IMR-90 (cell line): ENCODE data around the gene HDAC9. TPM values are rescaled to one million over a fixed set of nuclear protein-coding genes. Genes with fewer than 3 reads are reported as not detected.

Experiments
- ATAC-seq: fragments of 200-7000 bp; cut with Tn5 transposase; 2 replicates; pipeline ENCODE4 v1.9.1; 2020; ENCODE audit warnings: low read depth, mild to moderate bottlenecking, moderate library complexity
- BruUV-seq: library from RNA; stranded (reverse); fragments of 400-500 nt; replicated peaks from 2 replicates; lab custom pipeline; 2021; lab: Mats Ljungman, UMichigan
- CTCF ChIA-PET: fragments of 300-600 bp; formaldehyde crosslinking; extraction: SDS; loops from one replicate; lab custom pipeline; 2021; ENCODE audit warnings: antibody characterized with exemption; lab: Yijun Ruan, JAX
- POLR2A ChIA-PET: fragments of 300-600 bp; sonication (Branson Sonifier 250); formaldehyde crosslinking; loops from one replicate; lab custom pipeline; 2022; ENCODE audit warnings: antibody characterized with exemption; ENCODE audit not compliant: unreplicated experiment; lab: Charles Lee
- DNase-seq: peaks from one replicate; pipeline ENCODE4 v3.0.0; 2013
- H2AFZ ChIP-seq: replicated peaks from 2 replicates; pipeline ENCODE3; 2013; ENCODE audit warnings: low read length, mild to moderate bottlenecking; ENCODE audit not compliant: poor library complexity
- H2AK5ac ChIP-seq: 2 replicates; pipeline ENCODE4 v1.6.1; 2013; ENCODE audit warnings: low read depth, low read length, inconsistent platforms
- H2AK9ac ChIP-seq: replicated peaks from 2 replicates; pipeline ENCODE3; 2013; ENCODE audit warnings: mild to moderate bottlenecking, low read depth, low read length, moderate library complexity; ENCODE audit not compliant: poor library complexity
- H2BK120ac ChIP-seq: 2 replicates; pipeline ENCODE4 v1.6.1; 2013; ENCODE audit warnings: low read depth, low read length, inconsistent platforms
- H2BK15ac ChIP-seq: 3 replicates; pipeline ENCODE4 v1.6.1; 2013; ENCODE audit warnings: low read depth, low read length, inconsistent platforms
- H2BK20ac ChIP-seq: 2 replicates; pipeline ENCODE4 v1.6.1; 2013; ENCODE audit warnings: low read depth, mild to moderate bottlenecking, inconsistent platforms, low read length, moderate library complexity
- H2BK5ac ChIP-seq: 2 replicates; pipeline ENCODE4 v1.6.1; 2013; ENCODE audit warnings: mild to moderate bottlenecking, low read depth, low read length, inconsistent platforms; ENCODE audit not compliant: poor library complexity, severe bottlenecking
- H3K14ac ChIP-seq: replicated peaks from 2 replicates; pipeline ENCODE4 v1.6.1; 2013; ENCODE audit warnings: low read depth, low read length, inconsistent platforms
- H3K18ac ChIP-seq: 2 replicates; pipeline ENCODE4 v1.6.1; 2013; ENCODE audit warnings: low read depth, low read length, control low read depth
- H3K23ac ChIP-seq: 2 replicates; pipeline ENCODE4 v1.6.1; 2013; ENCODE audit warnings: low read depth, low read length, inconsistent platforms
- H3K27ac ChIP-seq: 2 replicates; pipeline ENCODE4 v1.5.1; 2013; ENCODE audit warnings: mild to moderate bottlenecking, control low read depth, low read length; ENCODE audit not compliant: insufficient read depth
- H3K27me3 ChIP-seq: 2 replicates; pipeline ENCODE4 v1.6.1; 2013; ENCODE audit warnings: low read length; ENCODE audit not compliant: control insufficient read depth, insufficient read depth
- H3K36me3 ChIP-seq: 2 replicates; pipeline ENCODE4 v1.6.1; 2013; ENCODE audit warnings: low read length, mixed read lengths; ENCODE audit not compliant: control insufficient read depth, insufficient read depth
- H3K4ac ChIP-seq: 2 replicates; pipeline ENCODE4 v1.6.1; 2013; ENCODE audit warnings: low read depth, low read length, inconsistent platforms
- H3K4me1 ChIP-seq: 2 replicates; pipeline ENCODE4 v1.6.1; 2013; ENCODE audit warnings: low read length, mixed read lengths; ENCODE audit not compliant: control insufficient read depth, insufficient read depth
- H3K4me2 ChIP-seq: 2 replicates; pipeline ENCODE4 v1.6.1; 2013; ENCODE audit warnings: low read depth, mild to moderate bottlenecking, control low read depth, low read length, moderate library complexity
- H3K4me3 ChIP-seq: 2 replicates; pipeline ENCODE4 v1.5.1; 2013; ENCODE audit warnings: low read depth, mild to moderate bottlenecking, control low read depth, low read length, moderate library complexity; ENCODE audit not compliant: insufficient read depth
- H3K56ac ChIP-seq: 2 replicates; pipeline ENCODE4 v1.6.1; 2013; ENCODE audit warnings: low read length, inconsistent platforms; ENCODE audit not compliant: insufficient read depth; ENCODE audit errors: extremely low read depth
- H3K79me1 ChIP-seq, 2 experiments: 2 replicates each; pipeline ENCODE4 v1.6.1; 2013; ENCODE audit warnings: low read length in 2 of 2, inconsistent platforms in 1 of 2, low read depth in 1 of 2
- H3K9ac ChIP-seq: 2 replicates; pipeline ENCODE4 v1.6.1; 2013; ENCODE audit warnings: low read depth, low read length, control low read depth
- H3K9me1 ChIP-seq: 2 replicates; pipeline ENCODE4 v1.6.1; 2013; ENCODE audit warnings: low read length, inconsistent platforms; ENCODE audit not compliant: insufficient read depth
- H3K9me3 ChIP-seq: 2 replicates; pipeline ENCODE4 v1.6.1; 2013; ENCODE audit warnings: low read length; ENCODE audit not compliant: control insufficient read depth, insufficient read depth
- H4K20me1 ChIP-seq: 2 replicates; pipeline ENCODE4 v1.6.1; 2013; ENCODE audit warnings: low read length, inconsistent platforms; ENCODE audit not compliant: insufficient read depth
- H4K5ac ChIP-seq: 2 replicates; pipeline ENCODE4 v1.6.1; 2013; ENCODE audit warnings: mild to moderate bottlenecking, low read depth, low read length, control low read depth
- H4K8ac ChIP-seq, 2 experiments: 2 replicates each; pipeline ENCODE4 v1.6.1; 2013; ENCODE audit warnings: low read depth in 2 of 2, low read length in 2 of 2, control low read depth in 1 of 2, inconsistent platforms in 1 of 2
- H4K91ac ChIP-seq: 2 replicates; pipeline ENCODE4 v1.6.1; 2013; ENCODE audit warnings: low read depth, low read length, inconsistent platforms; ENCODE audit not compliant: insufficient read depth
- BHLHE40 ChIP-seq: fragments of 150-350 bp; IDR thresholded peaks from 2 replicates; pipeline ENCODE4 v1.6.1; 2016; ENCODE audit warnings: mild to moderate bottlenecking, low read depth, low read length
- CEBPB ChIP-seq: IDR thresholded peaks from 2 replicates; pipeline ENCODE4 v1.6.1; 2012; ENCODE audit warnings: low read depth, low read length, improper control_type of control experiment
- CHD1 ChIP-seq: IDR thresholded peaks from 2 replicates; pipeline ENCODE4 v1.6.1; 2012; ENCODE audit warnings: low read depth, low read length, improper control_type of control experiment
- FOS ChIP-seq: fragments of 150-350 bp; IDR thresholded peaks from 2 replicates; pipeline ENCODE4 v1.6.1; 2016; ENCODE audit warnings: low read depth, low read length
- MAFK ChIP-seq: IDR thresholded peaks from 2 replicates; pipeline ENCODE4 v1.6.1; 2012; ENCODE audit warnings: low read depth, low read length, improper control_type of control experiment
- MAZ ChIP-seq: IDR thresholded peaks from 2 replicates; pipeline ENCODE4 v1.6.1; 2012; ENCODE audit warnings: low read depth, mild to moderate bottlenecking, low read length, improper control_type of control experiment, moderate library complexity, borderline replicate concordance
- MXI1 ChIP-seq: IDR thresholded peaks from 2 replicates; pipeline ENCODE4 v1.6.1; 2012; ENCODE audit warnings: low read depth, mild to moderate bottlenecking, low read length, moderate library complexity, borderline replicate concordance
- NFE2L2 ChIP-seq: fragments of 150-350 bp; IDR thresholded peaks from 2 replicates; pipeline ENCODE4 v1.6.1; 2016; ENCODE audit warnings: low read depth, mild to moderate bottlenecking, low read length
- POLR2A ChIP-seq: IDR thresholded peaks from 2 replicates; pipeline ENCODE4 v1.6.1; 2012; ENCODE audit warnings: mild to moderate bottlenecking, low read depth, low read length
- RAD21 ChIP-seq: IDR thresholded peaks from 2 replicates; pipeline ENCODE4 v1.6.1; 2012; ENCODE audit warnings: low read length, improper control_type of control experiment
- RCOR1 ChIP-seq: IDR thresholded peaks from 2 replicates; pipeline ENCODE4 v1.6.1; 2012; ENCODE audit warnings: mild to moderate bottlenecking, low read length, improper control_type of control experiment; ENCODE audit not compliant: insufficient replicate concordance
- RFX5 ChIP-seq: IDR thresholded peaks from 2 replicates; pipeline ENCODE4 v1.8.0; 2012; ENCODE audit warnings: low read depth, mild to moderate bottlenecking, low read length, moderate library complexity
- SMC3 ChIP-seq: fragments of 150-350 bp; IDR thresholded peaks from 2 replicates; pipeline ENCODE4 v1.6.1; 2016; ENCODE audit warnings: low read depth, mild to moderate bottlenecking, antibody characterized with exemption, low read length, moderate library complexity
- dilution Hi-C: fragments of 300-500 bp; cut with HindIII; formaldehyde crosslinking; loops from one replicate; pipeline ENCODE4 v1.14.3; 2018; ENCODE audit warnings: low sequenced_read_pairs; ENCODE audit not compliant: unreplicated experiment
- in situ Hi-C: fragments of 300-500 bp; cut with MboI; formaldehyde crosslinking; loops from 3 replicates; pipeline ENCODE4 v1.14.3; 2019; ENCODE audit warnings: low sequenced_read_pairs, inconsistent platforms, mixed read lengths
- intact Hi-C: fragments of 100-400 bp; cut with micrococcal nuclease; formaldehyde crosslinking; loops from 2 replicates; pipeline ENCODE4 v1.10.0; 2022
- polyA plus RNA-seq, 3 experiments: library from polyadenylated mRNA; depleted of rRNA; stranded (reverse); fragments of >200 nt; gene quantifications; 2 replicates each; pipeline ENCODE4 v1.2.3, GENCODE V29; 2012; ENCODE audit warnings: low replicate concordance in 1 of 3
- total RNA-seq: library from RNA; depleted of rRNA; stranded (reverse); fragments of >200 nt; gene quantifications from 2 replicates; pipeline ENCODE4 v1.2.3, GENCODE V29; 2012
- TF ChIP-seq, protein P1 (sequence below): conservative IDR thresholded peaks from 2 replicates; pipeline ENCODE4 v1.5.1; 2012; ENCODE audit warnings: mild to moderate bottlenecking, low read depth, low read length, improper control_type of control experiment
- TF ChIP-seq, protein P2 (sequence below): fragments of 150-350 bp; IDR thresholded peaks from 2 replicates; pipeline ENCODE4 v1.6.1; 2017; ENCODE audit warnings: mild to moderate bottlenecking, antibody characterized with exemption, low read length, low read depth
- TF ChIP-seq, protein P3 (sequence below): fragments of 150-350 bp; IDR thresholded peaks from 2 replicates; pipeline ENCODE4 v1.6.1; 2016; ENCODE audit warnings: low read depth, mild to moderate bottlenecking, low read length, moderate library complexity, borderline replicate concordance

Gene HDAC9
- total and polyA plus RNA-seq, 2 of the 4 experiments (the other 2 are of a cell fraction): 4.3 to 24.7 TPM

DNA sequence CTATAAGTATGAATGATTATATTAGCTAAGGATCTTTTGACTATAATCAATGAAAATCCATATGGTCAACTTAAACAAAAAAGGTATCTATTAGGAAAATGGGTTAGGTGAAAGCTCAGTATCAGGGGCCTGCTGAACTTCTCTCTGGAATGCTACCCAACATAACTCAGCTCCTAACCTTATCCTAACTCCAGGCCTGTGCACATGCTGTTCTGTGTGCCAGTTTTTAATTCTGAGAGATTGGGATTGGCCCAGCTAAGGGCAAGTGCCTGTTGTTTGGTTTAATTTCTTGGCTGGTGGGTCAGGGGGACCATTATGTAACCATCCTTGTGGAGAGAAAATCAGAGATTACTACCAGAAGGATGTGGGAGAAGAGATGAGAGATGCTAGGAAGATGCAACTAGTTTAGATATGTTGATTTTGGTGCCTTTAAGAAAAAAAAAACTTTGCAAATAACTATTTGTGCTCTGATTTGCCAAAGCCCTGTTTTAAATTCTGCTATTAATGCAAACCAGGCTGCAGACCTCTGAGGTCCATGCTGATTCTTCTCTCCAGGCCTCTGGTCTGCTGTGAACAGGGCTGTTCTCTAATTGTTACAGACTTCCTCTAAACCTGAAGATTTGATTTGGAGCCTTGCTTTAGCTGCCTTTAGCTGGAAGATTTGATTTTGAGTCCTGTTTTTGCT, 23.9 kb upstream of the HDAC9 start:
- ChIA-PET CTCF (no interaction called here), POLR2A (no interaction called here)
- TF ChIP-seq, protein P1, sequence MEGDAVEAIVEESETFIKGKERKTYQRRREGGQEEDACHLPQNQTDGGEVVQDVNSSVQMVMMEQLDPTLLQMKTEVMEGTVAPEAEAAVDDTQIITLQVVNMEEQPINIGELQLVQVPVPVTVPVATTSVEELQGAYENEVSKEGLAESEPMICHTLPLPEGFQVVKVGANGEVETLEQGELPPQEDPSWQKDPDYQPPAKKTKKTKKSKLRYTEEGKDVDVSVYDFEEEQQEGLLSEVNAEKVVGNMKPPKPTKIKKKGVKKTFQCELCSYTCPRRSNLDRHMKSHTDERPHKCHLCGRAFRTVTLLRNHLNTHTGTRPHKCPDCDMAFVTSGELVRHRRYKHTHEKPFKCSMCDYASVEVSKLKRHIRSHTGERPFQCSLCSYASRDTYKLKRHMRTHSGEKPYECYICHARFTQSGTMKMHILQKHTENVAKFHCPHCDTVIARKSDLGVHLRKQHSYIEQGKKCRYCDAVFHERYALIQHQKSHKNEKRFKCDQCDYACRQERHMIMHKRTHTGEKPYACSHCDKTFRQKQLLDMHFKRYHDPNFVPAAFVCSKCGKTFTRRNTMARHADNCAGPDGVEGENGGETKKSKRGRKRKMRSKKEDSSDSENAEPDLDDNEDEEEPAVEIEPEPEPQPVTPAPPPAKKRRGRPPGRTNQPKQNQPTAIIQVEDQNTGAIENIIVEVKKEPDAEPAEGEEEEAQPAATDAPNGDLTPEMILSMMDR: no peak
- TF ChIP-seq MAZ: no peak
- no peak for TF ChIP-seq NFE2L2
- no peak for TF ChIP-seq RAD21
- TF ChIP-seq, protein P2, sequence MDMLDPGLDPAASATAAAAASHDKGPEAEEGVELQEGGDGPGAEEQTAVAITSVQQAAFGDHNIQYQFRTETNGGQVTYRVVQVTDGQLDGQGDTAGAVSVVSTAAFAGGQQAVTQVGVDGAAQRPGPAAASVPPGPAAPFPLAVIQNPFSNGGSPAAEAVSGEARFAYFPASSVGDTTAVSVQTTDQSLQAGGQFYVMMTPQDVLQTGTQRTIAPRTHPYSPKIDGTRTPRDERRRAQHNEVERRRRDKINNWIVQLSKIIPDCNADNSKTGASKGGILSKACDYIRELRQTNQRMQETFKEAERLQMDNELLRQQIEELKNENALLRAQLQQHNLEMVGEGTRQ: no peak
- TF ChIP-seq SMC3: no peak
- TF ChIP-seq, protein P3, sequence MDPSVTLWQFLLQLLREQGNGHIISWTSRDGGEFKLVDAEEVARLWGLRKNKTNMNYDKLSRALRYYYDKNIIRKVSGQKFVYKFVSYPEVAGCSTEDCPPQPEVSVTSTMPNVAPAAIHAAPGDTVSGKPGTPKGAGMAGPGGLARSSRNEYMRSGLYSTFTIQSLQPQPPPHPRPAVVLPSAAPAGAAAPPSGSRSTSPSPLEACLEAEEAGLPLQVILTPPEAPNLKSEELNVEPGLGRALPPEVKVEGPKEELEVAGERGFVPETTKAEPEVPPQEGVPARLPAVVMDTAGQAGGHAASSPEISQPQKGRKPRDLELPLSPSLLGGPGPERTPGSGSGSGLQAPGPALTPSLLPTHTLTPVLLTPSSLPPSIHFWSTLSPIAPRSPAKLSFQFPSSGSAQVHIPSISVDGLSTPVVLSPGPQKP: no peak
- no peak for TF ChIP-seq POLR2A
- no peak for TF ChIP-seq BHLHE40
- TF ChIP-seq RFX5: no peak
- TF ChIP-seq MAFK: no peak
- no peak for TF ChIP-seq RCOR1
- TF ChIP-seq CEBPB: no peak
- TF ChIP-seq FOS: no peak
- TF ChIP-seq MXI1: no peak
- no peak for TF ChIP-seq CHD1

More for the DNA sequence above, 23.9 kb upstream of the HDAC9 start:
- H2BK5ac ChIP-seq: no peak overlapping the region
- H2AK9ac ChIP-seq: no peak overlapping the region
- in situ Hi-C loops: no loop called here
- ATAC-seq (no peak), DNase-seq (no peak)
- H3K36me3 ChIP-seq: no peaks in the 10 kb centered on the region
- H3K79me1 ChIP-seq: no peaks in the 10 kb centered on the region
- H3K4me2 ChIP-seq: no peak overlapping the region
- H2AK5ac ChIP-seq: no peak overlapping the region
- dilution Hi-C loops: no loop called here
- H3K9ac ChIP-seq: no peak overlapping the region
- H2BK120ac ChIP-seq: no peak overlapping the region
- intact Hi-C loops: no loop called here
- no peak overlapping the region for H2AFZ ChIP-seq
- no peak overlapping the region for H3K23ac ChIP-seq
- H3K56ac ChIP-seq: no peak overlapping the region
- H4K8ac ChIP-seq: no peak overlapping the region
- H3K27ac ChIP-seq: no peak overlapping the region
- H4K5ac ChIP-seq: no peak overlapping the region
- H3K9me1 ChIP-seq: no peaks in the 10 kb centered on the region
- no peak overlapping the region for H3K18ac ChIP-seq
- no peak overlapping the region for H4K91ac ChIP-seq
- H3K14ac ChIP-seq: no peak overlapping the region
- H3K27me3 ChIP-seq: no peaks in the 10 kb centered on the region
- no peak overlapping the region for H2BK15ac ChIP-seq
- no peak overlapping the region for H3K4me3 ChIP-seq
- no peaks in the 10 kb centered on the region for H4K20me1 ChIP-seq
- H3K4me1 ChIP-seq: no peaks in the 10 kb centered on the region
- no peak overlapping the region for H2BK20ac ChIP-seq
- no TSS peak for BruUV-seq
- no peaks in the 10 kb centered on the region for H3K9me3 ChIP-seq
- no peak overlapping the region for H3K4ac ChIP-seq
